MM.1S (cell line): Measurements from ENCODE around the gene C16orf87.

Experiments used
- DNase-seq: peaks from one replicate; pipeline ENCODE4 v3.0.0-alpha.2; 2015
- H2AFZ ChIP-seq: fragments of 300-600 bp; sonication (generic); 2 replicates; pipeline ENCODE4 v1.6.0; 2016; ENCODE audit warnings: antibody characterized with exemption, low read length
- H3F3A ChIP-seq: fragments of 300-600 bp; sonication (generic); 2 replicates; pipeline ENCODE4 v1.6.1; 2016; ENCODE audit warnings: mild to moderate bottlenecking, antibody characterized with exemption, low read length, moderate library complexity, mixed read lengths; ENCODE audit not compliant: insufficient read depth
- H3K27ac ChIP-seq: fragments of 300-600 bp; sonication (generic); 2 replicates; pipeline ENCODE4 v1.5.1; 2016; ENCODE audit warnings: mild to moderate bottlenecking, low read length
- H3K27me3 ChIP-seq: fragments of 300-600 bp; sonication (generic); replicated peaks from 2 replicates; pipeline ENCODE4 v1.6.0; 2016; ENCODE audit warnings: low read length; ENCODE audit not compliant: insufficient read depth
- H3K36me3 ChIP-seq: fragments of 300-600 bp; sonication (generic); replicated peaks from 2 replicates; pipeline ENCODE4 v1.6.1; 2016; ENCODE audit warnings: mild to moderate bottlenecking, low read length, mixed read lengths; ENCODE audit not compliant: insufficient read depth
- H3K4me1 ChIP-seq: fragments of 300-600 bp; sonication (generic); 2 replicates; pipeline ENCODE4 v1.6.1; 2016; ENCODE audit warnings: low read length, mixed read lengths
- H3K4me2 ChIP-seq: fragments of 300-600 bp; sonication (generic); 2 replicates; pipeline ENCODE4 v1.6.0; 2016; ENCODE audit warnings: low read depth, low read length
- H3K4me3 ChIP-seq: fragments of 300-600 bp; sonication (generic); 2 replicates; pipeline ENCODE4 v1.5.1; 2016; ENCODE audit warnings: low read length, mixed read lengths
- H3K79me2 ChIP-seq: fragments of 300-600 bp; sonication (generic); 2 replicates; pipeline ENCODE4 v1.6.1; 2016; ENCODE audit warnings: mixed run types, low read length, mixed read lengths
- H3K9ac ChIP-seq: fragments of 300-600 bp; sonication (generic); 2 replicates; pipeline ENCODE4 v1.6.1; 2016; ENCODE audit warnings: low read length, mixed read lengths
- H3K9me2 ChIP-seq: fragments of 300-600 bp; sonication (generic); replicated peaks from 2 replicates; pipeline ENCODE4 v1.6.1; 2016; ENCODE audit warnings: mild to moderate bottlenecking, low read length, mixed read lengths; ENCODE audit not compliant: insufficient read depth
- H3K9me3 ChIP-seq: fragments of 300-600 bp; sonication (generic); replicated peaks from 2 replicates; pipeline ENCODE4 v1.6.1; 2016; ENCODE audit warnings: mild to moderate bottlenecking, low read length, mixed read lengths; ENCODE audit not compliant: insufficient read depth
- H4K20me1 ChIP-seq: fragments of 300-600 bp; sonication (generic); 2 replicates; pipeline ENCODE4 v1.6.1; 2016; ENCODE audit warnings: mild to moderate bottlenecking, low read length, moderate library complexity, mixed read lengths; ENCODE audit not compliant: insufficient read depth
- CTCF ChIP-seq: fragments of 300-600 bp; sonication (generic); IDR thresholded peaks from 2 replicates; pipeline ENCODE4 v1.5.1; 2016; ENCODE audit warnings: antibody characterized with exemption, low read length, mixed read lengths
- EZH2 ChIP-seq: fragments of 300-600 bp; sonication (generic); optimal IDR thresholded peaks from 2 replicates; pipeline ENCODE3; 2017; ENCODE audit warnings: low read depth, mild to moderate bottlenecking, antibody characterized with exemption, low read length, mixed read lengths
- EZH2phosphoT487 ChIP-seq: fragments of 300-600 bp; sonication (generic); IDR thresholded peaks from 2 replicates; pipeline ENCODE4 v1.6.1; 2018; ENCODE audit warnings: antibody characterized with exemption, low read length

Gene C16orf87

DNA sequence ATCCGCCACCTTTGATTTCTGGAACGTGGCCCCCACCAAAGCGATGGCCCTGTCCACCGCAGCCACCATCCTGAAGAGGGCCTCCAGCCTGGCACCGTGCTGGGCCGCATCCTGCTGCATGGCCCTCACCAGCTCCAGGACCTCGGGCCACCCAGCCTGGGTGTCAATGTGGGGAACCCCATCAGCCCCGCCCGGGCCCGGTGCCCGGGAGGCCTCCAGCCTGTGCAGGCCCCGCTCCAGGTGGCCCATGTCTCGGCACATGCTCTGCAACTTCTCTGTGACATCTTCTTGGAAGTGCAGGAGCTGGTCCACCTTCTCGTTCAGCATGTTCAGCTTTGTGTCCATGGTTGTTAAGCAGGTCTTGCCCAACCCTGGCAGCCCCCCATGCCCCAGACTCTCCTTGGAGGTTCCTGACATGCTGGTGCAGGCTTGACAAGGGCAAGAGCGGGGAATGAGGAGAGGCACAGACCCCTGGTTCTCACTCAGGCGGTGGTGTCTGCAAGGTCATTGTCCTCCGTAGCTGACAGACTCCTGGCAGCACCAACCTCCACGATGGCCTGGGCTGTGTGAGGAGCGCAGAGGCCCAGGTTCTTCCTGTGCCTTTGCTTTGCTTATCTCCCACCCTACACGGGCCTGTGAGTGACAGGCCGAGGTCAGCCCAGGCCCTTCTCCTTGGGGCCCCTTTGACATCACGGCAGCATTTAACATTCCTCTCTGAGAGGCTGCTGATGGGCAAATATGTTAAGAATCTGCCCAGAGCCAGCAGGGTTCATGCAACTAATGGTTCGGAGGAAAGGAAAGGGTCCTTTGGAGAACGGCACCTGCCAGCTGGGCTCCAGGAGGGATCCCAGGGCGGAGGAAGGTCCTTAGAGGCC, 83.0 kb downstream of the C16orf87 start, which contains the start of gene MYLK3:
Gene MYLK3 (minus strand): TSS at position 568 of the 875 bp plus-strand sequence. CDS start 151 bp downstream, at position 417.
- Histone ChIP-seq H3K9me2 (no peaks in the 10 kb centered on the region), H3K79me2 (no peaks in the 10 kb centered on the region), H3K27me3 (no peaks in the 10 kb centered on the region), H3K4me2 (no peak within 1 kb of the TSS), H3K4me3 (no peak within 1 kb of the TSS), H3K4me1 (no peaks in the 10 kb centered on the region), H3K36me3 (no peaks in the 10 kb centered on the region), H3K9me3 (no peaks in the 10 kb centered on the region), H4K20me1 (no peaks in the 10 kb centered on the region), H3K27ac (no peak within 1 kb of the TSS), H3K9ac (no peak within 1 kb of the TSS), H3F3A (no peaks in the 10 kb centered on the region), H2AFZ (no peak within 1 kb of the TSS)
- no peak for TF ChIP-seq EZH2phosphoT487
- TF ChIP-seq CTCF: no peak
- no peak for TF ChIP-seq EZH2
- DNase-seq: no peak

GRCh38 chr16:46746821-46747776, 83.9 kb downstream of the C16orf87 start:
- no peaks in the 10 kb centered on the region for H3K79me2 ChIP-seq
- H3F3A ChIP-seq: no peaks in the 10 kb centered on the region
- H3K4me1 ChIP-seq: no peaks in the 10 kb centered on the region
- DNase-seq: no peak
- no peak overlapping the region for H2AFZ ChIP-seq
- no peaks in the 10 kb centered on the region for H3K9me2 ChIP-seq
- no peaks in the 10 kb centered on the region for H3K36me3 ChIP-seq
- H3K4me3 ChIP-seq: no peak overlapping the region
- no peak overlapping the region for H3K27ac ChIP-seq
- H4K20me1 ChIP-seq: no peaks in the 10 kb centered on the region
- no peak overlapping the region for H3K9ac ChIP-seq
- no peaks in the 10 kb centered on the region for H3K9me3 ChIP-seq
- no peaks in the 10 kb centered on the region for H3K27me3 ChIP-seq
- TF ChIP-seq EZH2: no peak
- no peak for TF ChIP-seq CTCF
- TF ChIP-seq EZH2phosphoT487: no peak
- no peak overlapping the region for H3K4me2 ChIP-seq
